OCI-LY7 (cell line): ENCODE results near the gene PFKFB1.

ENCODE experiments used
- EZH2phosphoT487 ChIP-seq: fragments of 200-600 bp; sonication (generic); IDR thresholded peaks from 2 replicates; pipeline ENCODE4 v1.6.1; 2018; ENCODE audit warnings: low read depth, borderline replicate concordance, mild to moderate bottlenecking, mixed run types, antibody characterized with exemption, low read length, moderate library complexity, mixed read lengths
- TF ChIP-seq, protein P1 (sequence below): fragments of 200-600 bp; sonication (generic); conservative IDR thresholded peaks from 2 replicates; pipeline ENCODE4 v1.5.1; 2014; ENCODE audit warnings: mild to moderate bottlenecking, antibody characterized with exemption, low read length, moderate library complexity, mixed read lengths

DNA sequence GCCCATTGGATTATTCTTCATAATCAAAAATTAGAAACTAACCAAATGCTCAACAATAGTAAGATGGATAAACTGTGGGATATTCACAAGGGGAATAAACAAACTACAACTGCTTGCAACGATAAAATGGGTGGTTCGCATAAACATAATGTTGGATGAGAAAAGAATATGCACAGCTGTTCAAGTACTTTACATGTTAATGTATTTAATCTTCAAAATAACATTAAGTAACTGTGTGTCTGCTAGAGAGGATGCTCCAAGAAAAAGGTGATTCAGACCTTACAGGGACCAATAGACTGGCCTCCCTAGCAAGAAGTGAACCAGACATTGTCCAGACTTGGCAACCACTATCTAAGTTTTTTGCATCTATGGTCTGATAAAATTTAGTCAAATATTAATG, 2.3 kb downstream of the PFKFB1 start:
- TF ChIP-seq, protein P1, sequence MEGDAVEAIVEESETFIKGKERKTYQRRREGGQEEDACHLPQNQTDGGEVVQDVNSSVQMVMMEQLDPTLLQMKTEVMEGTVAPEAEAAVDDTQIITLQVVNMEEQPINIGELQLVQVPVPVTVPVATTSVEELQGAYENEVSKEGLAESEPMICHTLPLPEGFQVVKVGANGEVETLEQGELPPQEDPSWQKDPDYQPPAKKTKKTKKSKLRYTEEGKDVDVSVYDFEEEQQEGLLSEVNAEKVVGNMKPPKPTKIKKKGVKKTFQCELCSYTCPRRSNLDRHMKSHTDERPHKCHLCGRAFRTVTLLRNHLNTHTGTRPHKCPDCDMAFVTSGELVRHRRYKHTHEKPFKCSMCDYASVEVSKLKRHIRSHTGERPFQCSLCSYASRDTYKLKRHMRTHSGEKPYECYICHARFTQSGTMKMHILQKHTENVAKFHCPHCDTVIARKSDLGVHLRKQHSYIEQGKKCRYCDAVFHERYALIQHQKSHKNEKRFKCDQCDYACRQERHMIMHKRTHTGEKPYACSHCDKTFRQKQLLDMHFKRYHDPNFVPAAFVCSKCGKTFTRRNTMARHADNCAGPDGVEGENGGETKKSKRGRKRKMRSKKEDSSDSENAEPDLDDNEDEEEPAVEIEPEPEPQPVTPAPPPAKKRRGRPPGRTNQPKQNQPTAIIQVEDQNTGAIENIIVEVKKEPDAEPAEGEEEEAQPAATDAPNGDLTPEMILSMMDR = no peak
- TF ChIP-seq EZH2phosphoT487 = no peak
